Medulla oblongata (tissue), 1 donor: ENCODE data around the gene RIN2.

Experiments used
- DNase-seq: peaks from one replicate; pipeline ENCODE4 v3.0.0-alpha.2; 2015; ENCODE audit errors: extremely low spot score

RIN2 gene

DNA sequence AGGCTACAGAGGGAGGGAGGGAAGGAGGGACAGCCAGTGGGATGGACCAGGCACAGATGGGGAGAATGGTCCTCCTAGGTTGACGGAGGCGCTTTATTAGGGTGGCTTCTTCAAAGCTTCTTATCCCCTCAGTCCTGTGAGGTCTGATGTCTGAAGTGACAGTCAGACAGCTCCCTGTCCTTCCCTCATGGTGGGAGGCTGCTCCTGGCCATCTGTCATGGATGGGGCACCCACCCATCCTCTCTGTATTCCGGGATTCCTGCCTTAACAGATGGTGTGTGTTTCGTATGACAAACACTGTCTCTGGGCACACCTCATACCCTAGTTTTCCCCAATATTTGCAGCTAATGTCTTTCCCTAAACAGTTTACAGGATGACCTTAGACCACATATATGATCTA lies 7.9 kb downstream of the RIN2 start:
- DNase-seq: no peak

DNA sequence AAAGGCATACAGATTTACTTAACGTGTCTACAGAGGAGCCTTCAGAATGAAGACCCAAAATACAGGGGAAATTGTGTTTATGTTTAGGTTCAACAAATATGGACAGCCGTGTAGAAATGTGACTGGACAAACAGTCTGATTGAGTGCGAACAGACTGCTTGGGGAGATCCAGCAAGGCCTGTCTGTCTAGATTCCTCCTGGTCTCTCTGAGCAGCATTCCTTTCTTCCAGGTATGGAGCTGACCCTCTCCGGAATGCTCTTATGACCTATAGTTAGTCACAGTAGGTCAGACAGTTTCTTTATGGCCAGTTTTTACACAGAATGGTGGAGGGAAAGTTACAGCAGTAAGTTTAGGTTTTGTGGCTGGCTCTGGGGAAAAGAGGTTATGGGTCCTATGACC lies 9.0 kb downstream of the RIN2 start:
- no peak for DNase-seq

DNA sequence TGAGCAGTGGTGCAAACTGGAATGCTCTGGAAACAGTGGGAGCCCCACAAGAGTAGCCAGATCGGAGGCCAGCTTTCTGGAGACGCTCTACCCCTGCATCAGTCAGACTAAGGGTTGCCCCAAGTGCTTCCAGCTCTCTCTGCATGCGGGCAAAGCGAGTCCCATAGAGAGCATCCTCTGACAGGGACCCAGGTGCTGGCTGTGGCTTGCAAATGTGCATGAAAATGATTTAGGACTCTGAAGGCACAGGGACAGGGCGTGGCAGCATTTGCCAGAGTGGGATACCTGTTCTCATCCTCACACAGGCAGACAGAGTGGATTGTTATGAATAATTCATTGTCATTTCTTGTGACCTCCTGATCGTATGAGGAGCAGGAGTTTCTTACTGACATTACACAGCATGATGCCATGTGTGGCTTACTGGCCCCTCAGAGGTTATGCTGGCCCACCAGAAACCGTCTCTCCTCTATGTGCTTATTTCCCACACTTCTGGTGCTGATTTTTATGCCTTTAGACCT lies 10.3 kb downstream of the RIN2 start:
- no peak for DNase-seq

DNA sequence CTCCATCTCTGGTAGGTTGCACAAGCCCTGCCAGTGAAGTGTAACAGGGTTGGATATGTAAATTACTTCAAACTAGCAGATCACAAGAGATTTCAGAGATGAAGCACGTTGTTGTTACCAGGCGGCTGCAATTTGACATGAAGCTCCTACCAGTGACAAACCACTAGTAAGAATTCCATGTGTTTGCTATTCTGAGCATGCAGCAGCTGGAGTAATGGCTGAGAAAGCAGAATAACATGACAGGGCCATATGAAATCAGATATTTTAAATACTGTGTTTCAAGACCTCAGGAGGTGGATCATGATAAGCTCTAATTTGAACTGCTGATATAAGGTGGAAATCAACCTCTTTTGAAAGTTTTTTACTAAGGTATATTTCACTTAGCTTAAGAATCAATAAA lies 11.4 kb downstream of the RIN2 start:
- no peak for DNase-seq

DNA sequence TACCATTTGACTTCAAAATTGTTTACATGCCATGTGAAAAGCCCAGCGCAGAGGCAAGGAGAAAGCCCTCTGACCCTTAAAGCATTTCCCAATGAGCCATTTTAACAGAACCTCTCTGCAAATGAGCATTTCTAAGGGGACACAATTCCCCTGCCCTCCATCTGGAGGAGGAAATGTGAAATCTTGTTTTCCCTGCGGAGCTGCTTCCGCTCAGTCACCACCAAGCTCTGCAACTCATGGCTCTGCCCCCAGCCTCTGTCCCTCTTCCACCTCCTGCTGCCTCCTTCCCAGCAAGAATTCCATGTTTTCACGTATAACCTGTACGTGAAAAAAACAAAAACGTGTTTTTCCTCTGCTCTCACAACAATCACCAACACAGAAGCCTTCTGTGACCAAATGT lies 12.3 kb downstream of the RIN2 start:
- no peak for DNase-seq

DNA sequence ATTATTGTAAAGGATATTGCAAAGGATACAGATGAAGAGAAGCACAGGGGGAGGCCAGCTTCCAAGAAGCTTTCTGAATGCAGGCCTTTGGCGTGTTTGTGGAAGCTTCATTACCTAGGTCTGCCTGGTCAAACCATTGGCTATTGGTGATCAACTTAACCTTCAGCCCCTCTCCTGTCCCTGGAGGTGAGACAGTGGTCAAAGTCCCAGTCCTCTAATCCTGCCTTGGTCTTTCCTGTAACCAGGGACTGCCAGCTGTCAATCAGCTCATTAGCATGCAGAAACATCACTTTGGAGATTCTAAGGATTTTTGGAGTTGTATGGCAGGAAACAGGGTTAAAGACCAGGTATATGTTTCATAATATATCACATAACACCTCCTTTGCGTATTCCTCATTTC lies 13.0 kb downstream of the RIN2 start:
- DNase-seq: no peak

DNA sequence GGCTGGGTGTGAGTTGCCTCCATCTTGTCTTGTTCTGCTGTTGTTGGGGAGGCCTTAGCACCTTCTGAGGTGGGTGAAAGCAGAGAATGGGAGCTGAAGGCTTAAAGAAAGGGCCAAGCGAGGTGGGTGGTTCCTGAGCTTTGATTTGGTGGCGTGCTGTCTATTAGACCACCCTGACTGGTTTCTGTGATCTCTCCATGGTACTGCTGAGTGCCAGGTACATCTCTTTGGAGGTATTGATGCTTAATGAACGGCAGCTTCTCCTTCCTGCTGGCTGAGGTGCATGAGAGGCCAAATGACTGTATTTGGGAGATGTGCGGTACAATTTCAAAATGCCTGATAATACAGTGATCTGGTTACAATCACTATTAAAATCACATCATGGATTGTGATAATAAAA lies 15.4 kb downstream of the RIN2 start:
- DNase-seq: no peak

DNA sequence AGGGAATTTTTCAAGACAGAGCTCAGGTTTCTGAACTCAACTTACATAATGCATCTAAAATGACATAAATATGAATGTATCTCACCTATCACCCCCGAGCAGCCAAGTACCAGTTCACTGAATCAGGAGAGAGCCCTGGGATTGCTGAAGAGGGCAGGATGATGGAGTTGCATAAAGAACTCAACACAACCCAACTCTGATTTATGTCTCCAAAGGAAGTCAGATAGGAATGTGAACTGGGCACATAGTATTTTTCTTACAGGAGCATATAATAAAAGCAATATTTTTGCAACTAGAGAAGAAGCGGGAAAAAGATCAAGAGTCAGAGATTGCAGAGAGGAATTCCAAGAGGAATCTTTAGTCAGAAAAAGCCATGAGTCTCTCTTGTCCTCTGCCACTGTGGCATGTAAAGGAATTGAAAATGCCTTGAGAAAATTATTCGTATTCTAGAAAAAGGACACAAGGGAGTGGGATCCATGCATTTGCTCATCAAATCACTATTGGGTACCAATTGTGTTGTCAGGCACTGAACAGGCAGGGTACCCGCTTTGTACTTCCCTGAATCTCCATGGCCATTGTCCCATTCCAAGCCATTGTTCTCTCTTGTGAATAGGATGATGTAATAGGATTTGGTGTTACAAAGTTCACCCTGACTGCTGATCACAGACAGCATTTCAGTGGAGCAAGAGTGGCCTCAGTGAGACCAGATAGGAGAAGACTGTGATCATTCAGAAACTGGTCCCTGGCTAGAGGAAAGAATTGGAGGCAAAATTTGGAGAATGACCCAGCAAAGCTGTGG lies 16.3 kb downstream of the RIN2 start:
- DNase-seq: peak; percentile 83

DNA sequence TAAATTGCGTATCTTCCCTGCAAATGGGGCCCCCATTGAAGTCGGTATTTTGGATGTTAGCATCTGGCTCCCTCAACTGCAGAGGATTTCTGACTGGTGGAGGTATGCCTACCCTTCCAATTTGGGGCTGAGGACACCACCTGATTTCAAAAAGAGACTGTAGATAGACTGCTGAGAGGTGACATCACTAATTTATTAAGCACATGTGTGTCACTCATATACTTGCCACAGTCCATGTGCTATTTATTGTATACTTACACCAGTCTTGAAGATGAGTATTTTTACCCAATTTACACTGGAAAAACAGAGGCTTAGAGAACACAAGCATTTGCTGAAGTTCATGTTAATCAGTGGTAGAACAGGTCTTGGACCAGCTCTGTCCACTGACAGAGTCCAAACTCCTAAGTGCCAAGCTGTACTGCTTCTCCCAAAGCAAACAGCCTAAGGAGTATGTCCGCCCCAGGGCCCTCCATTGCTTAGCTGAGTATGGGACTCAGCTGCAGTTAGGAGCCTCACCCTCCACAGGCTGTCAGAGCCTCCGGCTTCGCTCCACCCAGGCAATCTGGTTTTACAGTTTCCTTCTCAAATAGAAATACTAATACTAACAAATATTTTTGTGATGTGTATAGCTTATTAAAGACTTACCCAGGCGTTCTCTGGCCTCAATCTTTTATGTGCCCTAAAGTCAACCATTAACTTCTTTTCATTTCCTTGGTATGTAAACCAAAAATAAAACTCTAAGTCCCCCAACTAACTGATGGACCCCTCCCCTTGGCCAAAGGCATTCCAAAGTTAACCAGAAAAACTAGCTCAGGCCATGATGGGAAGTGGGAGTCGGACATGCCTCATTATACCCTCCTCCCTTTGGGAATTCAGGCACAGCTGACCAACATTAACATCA lies 17.5 kb downstream of the RIN2 start:
- DNase-seq: no peak

DNA sequence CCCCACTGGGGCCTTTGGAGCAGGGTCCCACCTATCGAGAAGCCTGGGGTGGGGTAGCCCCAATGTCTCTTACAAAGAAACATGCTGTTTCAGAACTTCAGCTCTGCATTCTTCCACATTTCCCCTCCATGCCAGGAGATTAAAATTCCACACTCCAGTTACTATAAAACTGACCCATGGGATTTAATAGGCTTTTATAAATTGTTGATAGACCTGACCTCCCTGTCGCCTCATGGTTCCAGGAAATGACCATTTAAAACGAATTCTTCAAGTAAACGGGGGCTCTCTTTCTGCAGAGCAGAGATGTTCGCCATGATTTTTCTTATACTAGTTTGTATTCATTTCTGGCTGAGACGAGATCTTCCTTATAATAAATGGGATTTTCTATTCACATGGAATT lies 19.3 kb downstream of the RIN2 start:
- no peak for DNase-seq

DNA sequence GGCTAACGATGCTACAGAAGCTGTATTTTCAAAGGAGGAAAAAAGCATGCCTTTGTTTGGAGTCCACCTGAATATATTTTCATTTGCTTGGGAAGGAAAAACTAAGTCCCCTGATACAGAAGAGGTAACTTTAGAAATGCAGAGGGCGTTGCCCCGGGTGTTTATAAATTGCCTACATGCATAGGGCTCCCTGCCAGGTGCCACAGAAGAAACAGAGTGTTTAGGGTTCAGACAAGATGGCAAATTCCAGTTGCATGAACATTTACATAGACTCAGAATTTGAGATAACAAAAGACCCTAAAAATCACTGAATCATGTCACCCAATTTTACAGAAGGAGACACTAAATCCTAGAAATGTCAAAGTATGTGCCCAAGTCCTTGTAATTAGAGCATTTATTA lies 19.9 kb downstream of the RIN2 start:
- DNase-seq: no peak

DNA sequence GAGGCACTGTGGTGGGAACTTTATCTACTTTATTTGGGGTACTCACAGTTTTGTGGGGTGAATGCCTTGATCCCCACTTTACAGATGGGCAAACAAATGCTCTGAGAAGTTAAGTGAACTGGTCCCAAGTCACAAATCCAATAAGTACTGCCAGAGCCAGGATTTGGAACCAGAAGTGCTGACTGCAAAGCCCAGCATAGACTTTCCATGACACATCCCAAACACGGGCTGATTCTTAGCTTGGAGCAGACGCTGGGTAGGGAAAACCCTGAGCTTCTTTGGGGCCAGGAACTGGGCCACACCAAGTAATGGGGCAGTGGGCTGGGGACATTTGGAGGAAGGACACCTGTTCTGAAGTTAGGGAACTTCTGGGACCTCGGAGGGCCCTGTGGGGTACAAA lies 20.3 kb downstream of the RIN2 start:
- DNase-seq: no peak

DNA sequence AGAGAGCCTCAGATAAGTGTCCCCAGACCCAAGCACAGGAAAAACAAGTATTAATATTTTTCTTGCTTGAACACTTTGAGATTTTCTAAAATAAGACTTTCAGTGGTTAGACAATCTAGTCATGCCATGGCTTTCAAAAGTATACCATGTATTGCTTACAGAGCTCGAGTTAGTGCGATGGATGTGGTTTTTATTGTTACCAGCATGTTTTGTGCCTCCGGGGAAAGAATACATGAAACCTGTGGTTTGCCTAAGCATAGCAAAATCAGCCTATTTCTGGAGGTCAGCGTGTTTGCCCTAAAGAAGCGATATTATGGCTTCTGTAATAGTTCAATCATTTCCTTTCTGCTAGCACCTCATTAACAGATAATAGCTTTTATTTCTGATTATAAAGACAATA lies 21.6 kb downstream of the RIN2 start:
- no peak for DNase-seq

DNA sequence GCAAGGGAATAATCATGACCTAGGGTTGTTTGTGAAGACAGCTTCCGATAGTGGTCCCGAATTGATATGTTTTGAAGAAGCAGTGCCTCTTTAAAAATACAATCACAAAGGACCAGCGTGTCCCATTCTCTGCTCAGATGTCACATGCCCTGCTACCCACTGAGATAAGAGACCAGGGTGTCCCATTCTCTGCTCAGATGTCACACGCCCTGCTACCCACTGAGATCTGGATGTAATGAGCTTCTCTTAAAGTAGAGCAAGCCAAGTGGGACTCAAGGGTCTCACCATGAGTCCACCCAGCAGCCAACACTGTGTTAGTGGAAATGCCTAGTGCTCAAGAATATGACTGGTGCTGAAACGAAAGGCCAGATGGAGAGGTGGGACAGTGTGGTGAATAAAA lies 22.2 kb downstream of the RIN2 start:
- no peak for DNase-seq

DNA sequence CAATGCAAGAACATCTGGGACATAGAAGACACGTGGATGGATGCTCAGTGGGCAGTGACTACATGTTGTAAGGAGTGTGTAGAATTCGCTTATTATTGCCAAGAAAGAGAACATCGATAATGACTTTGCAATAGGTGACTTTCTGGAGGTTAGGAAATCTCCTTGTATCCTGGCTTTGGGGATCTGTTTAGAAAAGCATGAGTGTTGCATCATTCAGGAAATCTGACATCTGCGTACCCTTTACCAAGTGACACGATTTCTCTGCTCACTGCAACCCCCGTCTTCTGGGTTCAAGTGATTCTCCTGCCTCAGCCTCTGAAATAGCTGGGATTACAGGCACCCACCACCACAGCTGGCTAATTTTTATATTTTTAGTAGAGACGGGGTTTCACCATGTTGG lies 23.2 kb downstream of the RIN2 start:
- no peak for DNase-seq

DNA sequence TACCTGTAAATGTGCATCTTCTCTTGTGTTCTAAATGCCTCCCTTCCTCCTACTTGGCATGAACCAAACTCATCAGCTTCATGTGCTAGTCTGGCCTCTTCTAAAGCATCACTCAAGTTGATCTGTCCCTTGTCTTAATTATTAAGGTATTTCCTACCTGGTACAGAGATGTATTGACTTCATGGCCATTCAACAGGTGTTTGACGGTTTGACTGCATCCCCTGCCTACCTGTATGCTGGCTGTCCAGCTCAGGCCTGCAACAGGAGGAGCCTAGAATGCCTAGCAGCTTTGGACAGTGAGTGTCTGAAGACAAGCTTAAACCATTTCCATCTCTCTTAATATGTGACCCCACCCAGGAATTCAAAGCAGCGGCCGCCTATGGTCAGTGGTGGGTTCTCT lies 24.6 kb downstream of the RIN2 start:
- no peak for DNase-seq

DNA sequence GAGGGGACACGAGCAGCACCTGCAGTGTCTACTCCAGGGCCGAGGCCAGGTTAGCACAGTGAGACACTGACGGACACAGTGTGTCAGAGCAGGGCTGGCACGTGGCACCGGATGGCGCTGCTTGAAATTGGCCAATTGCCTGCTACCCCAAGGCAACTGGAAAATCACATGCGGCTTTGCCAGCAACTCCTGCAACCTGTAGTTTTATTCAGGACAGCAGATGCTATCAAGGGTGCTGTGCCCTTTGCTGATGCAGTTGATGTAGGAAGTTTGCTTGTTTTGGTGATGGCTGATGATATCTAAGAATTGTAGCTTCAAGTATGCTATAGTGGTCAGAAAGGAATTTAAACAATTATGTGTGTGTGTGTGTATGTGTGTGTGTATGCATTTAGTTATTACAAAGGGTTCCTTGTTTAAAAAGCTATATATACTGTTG lies 25.9 kb downstream of the RIN2 start:
- DNase-seq: no peak

DNA sequence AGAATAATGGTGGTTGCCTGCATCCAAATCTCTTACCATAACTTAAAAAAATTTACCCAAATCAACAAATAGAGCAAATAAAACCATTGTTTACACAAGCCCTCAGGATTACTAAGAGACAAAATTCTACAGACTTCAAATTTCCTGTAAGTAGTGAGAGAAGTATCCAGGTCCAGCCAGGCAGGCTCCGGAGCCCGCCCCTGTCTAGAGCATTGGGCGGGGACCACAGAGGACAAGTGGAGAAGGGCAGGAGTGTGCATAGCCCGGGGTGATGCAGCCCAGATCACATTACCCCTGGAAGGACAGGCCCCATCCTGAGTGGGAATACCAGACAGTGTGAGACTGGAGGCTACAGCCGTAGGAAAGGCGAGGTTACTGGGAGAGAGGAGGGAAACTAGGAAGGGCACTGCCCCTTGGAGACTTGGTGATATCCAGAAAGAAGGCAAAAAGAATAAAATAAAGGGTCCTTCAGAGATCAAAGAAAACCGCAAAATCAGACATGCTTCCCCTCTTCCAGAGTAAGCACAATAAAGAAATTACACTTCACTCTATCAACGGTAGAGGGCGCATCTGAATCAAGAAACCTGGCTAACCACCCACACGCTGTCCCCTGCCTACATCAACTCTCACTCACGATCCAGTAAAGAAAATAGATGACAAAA lies 26.6 kb downstream of the RIN2 start:
- DNase-seq: peak; percentile 96

DNA sequence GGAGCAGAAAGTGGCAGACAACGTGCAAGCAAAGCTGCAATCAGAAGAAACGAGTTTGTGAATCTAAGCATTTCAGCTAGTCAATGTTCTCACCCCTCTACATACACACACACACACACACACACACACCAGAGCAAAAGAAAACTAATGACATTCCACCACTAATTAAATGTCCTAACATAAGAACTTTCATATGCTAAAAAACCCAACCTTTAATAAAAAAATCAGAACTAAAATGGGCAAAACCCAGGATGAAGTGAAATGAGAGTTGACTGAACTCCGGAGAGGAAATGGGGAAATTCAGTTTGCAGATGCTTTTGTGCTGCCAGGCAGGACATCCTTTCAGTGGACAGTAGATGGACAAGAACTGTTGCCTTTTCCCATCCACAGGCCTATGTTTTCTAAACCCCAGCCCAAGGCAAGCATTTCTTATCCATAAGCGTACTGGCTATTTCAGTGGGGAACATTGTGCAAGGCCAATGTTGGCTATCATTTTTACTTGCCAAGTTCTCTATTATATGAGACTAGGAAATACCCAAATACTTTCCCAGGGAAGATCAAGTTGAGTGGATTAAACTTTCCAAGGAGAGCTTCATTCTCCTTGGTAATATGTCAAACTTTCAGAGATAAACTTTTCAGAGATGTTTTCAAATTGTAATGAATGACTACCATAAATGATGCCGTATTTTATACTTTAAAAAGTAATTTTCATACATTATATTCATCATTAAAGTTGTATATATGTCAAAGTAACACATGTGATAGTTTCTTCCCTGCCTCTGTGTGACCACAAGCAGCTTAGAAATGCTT lies 27.3 kb downstream of the RIN2 start:
- DNase-seq: no peak

DNA sequence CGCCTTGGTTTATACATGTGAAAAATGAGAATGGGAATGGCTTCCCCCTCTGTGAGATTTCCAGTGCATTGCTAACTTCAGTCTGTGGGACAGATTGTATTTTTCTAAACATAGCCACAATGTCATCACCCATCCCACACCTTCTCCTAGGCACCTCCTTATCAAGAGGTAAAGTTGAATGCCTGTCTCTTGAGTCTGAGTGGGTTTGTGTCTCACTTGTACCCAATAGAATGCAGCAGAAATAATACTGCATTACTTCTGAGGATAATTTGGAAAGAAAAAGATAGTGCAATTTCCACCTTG lies 27.9 kb downstream of the RIN2 start:
- DNase-seq: no peak

DNA sequence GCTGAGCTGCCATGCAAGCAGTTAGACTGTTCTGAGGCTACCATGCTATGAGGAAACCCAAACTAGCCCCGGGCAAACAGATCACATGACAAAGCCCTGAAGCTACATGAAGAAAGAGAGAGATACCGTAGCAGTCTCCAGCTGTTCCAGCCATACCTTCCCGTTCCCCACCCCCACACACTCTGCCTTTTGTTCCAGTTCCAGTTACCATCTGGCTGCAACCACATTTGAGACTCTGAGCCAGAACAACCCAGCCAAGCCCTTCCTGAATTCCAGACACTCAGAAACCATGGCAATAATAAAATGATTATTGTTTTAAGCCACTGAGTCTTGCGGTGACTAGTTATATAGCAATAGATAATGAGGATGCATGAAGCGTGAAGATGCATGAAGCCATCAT lies 28.3 kb downstream of the RIN2 start:
- no peak for DNase-seq

DNA sequence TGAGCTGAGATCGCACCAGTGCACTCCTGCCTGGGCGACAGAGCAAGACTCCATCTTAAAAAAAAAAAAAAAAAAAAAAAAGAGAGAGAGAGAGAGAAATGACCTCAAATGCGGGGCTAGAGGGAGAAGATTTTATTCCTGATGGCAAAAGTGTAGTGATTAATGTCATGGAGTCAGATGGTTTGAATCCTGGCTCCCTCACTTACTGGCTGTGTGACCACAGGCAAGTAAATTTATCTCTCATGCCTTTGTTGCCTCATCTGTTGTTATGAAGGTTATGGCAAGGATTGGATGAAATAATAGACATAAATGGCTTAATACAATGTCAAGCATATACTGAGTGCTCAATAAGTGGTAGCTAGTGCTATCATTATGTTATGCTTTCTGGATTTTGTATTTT lies 29.3 kb downstream of the RIN2 start:
- no peak for DNase-seq
